Astrocyte (in vitro differentiated cells and primary cell): ENCODE data around the gene DBT. TPM values are rescaled to one million over a fixed set of nuclear protein-coding genes. Genes with fewer than 3 reads are reported as not detected.

Source experiments
- DNase-seq: peaks from one replicate; pipeline ENCODE4 v3.0.0-alpha.2; 2010; ENCODE audit warnings: low read depth
- FAIRE-seq: peaks from 2 replicates; lab custom pipeline; 2011; peaks lifted over from hg19 to GRCh38; lab: Jason Lieb, UNC
- H2AFZ ChIP-seq: 2 replicates; pipeline ENCODE4 v1.6.0; 2012; ENCODE audit warnings: low read depth, low read length, inconsistent platforms
- H3K27ac ChIP-seq: 2 replicates; pipeline ENCODE4 v1.5.1; 2011; ENCODE audit warnings: low read depth, low read length, inconsistent platforms
- H3K27me3 ChIP-seq: 2 replicates; pipeline ENCODE4 v1.6.0; 2011; ENCODE audit warnings: low read length, inconsistent platforms; ENCODE audit not compliant: insufficient read depth
- H3K36me3 ChIP-seq: 2 replicates; pipeline ENCODE4 v1.5.1; 2011; ENCODE audit warnings: low read length, inconsistent platforms; ENCODE audit not compliant: insufficient read depth
- H3K4me1 ChIP-seq: 2 replicates; pipeline ENCODE4 v1.5.1; 2011; ENCODE audit warnings: low read length, inconsistent platforms; ENCODE audit not compliant: insufficient read depth
- H3K4me2 ChIP-seq: 2 replicates; pipeline ENCODE4 v1.6.0; 2012; ENCODE audit warnings: low read length, inconsistent platforms
- H3K4me3 ChIP-seq: 2 replicates; pipeline ENCODE4 v1.5.1; 2011; ENCODE audit warnings: low read depth, mild to moderate bottlenecking, low read length, inconsistent platforms; ENCODE audit not compliant: insufficient read depth
- H3K79me2 ChIP-seq: 2 replicates; pipeline ENCODE4 v1.6.0; 2012; ENCODE audit warnings: mild to moderate bottlenecking, low read length, inconsistent platforms; ENCODE audit not compliant: insufficient read depth
- H3K9ac ChIP-seq: 2 replicates; pipeline ENCODE4 v1.6.0; 2012; ENCODE audit warnings: mild to moderate bottlenecking, low read length, inconsistent platforms
- H3K9me3 ChIP-seq: 2 replicates; pipeline ENCODE4 v1.5.1; 2012; ENCODE audit warnings: low read depth, mild to moderate bottlenecking, low read length, inconsistent platforms; ENCODE audit not compliant: insufficient read depth
- H4K20me1 ChIP-seq: 2 replicates; pipeline ENCODE4 v1.6.0; 2012; ENCODE audit warnings: low read length, inconsistent platforms; ENCODE audit not compliant: insufficient read depth
- H3K27ac Mint-ChIP-seq: one replicate; pipeline ENCODE4 v1.8.0; 2021; ENCODE audit warnings: mild to moderate bottlenecking, mixed read lengths; ENCODE audit not compliant: unreplicated experiment
- H3K27me3 Mint-ChIP-seq: one replicate; pipeline ENCODE4 v1.8.0; 2021; ENCODE audit warnings: low read depth, mixed read lengths; ENCODE audit not compliant: unreplicated experiment
- H3K36me3 Mint-ChIP-seq: one replicate; pipeline ENCODE4 v1.8.0; 2021; ENCODE audit warnings: low read depth, mixed read lengths; ENCODE audit not compliant: unreplicated experiment
- H3K4me1 Mint-ChIP-seq: one replicate; pipeline ENCODE4 v1.8.0; 2021; ENCODE audit warnings: low read depth, mixed read lengths; ENCODE audit not compliant: unreplicated experiment
- H3K4me3 Mint-ChIP-seq: one replicate; pipeline ENCODE4 v1.8.0; 2021; ENCODE audit warnings: mild to moderate bottlenecking, moderate library complexity, mixed read lengths; ENCODE audit not compliant: unreplicated experiment
- H3K9me3 Mint-ChIP-seq: one replicate; pipeline ENCODE4 v1.8.0; 2021; ENCODE audit warnings: mild to moderate bottlenecking, mixed read lengths; ENCODE audit not compliant: unreplicated experiment
- EZH2 ChIP-seq: IDR thresholded peaks from 2 replicates; pipeline ENCODE4 v1.6.1; 2012; ENCODE audit warnings: mild to moderate bottlenecking, low read length, inconsistent platforms; ENCODE audit not compliant: insufficient read depth
- total RNA-seq: library from RNA; stranded (reverse); gene quantifications from 2 replicates; pipeline ENCODE4 v1.2.1, GENCODE V29; 2021
- TF ChIP-seq, protein P1 (sequence below): IDR thresholded peaks from 2 replicates; pipeline ENCODE4 v1.5.1; 2011; ENCODE audit warnings: low read depth, mild to moderate bottlenecking, inconsistent platforms, low read length, moderate library complexity; ENCODE audit not compliant: insufficient read depth

Gene DBT
- total RNA-seq, 1 donor from 2014 or later, result 14.2 TPM

DNA sequence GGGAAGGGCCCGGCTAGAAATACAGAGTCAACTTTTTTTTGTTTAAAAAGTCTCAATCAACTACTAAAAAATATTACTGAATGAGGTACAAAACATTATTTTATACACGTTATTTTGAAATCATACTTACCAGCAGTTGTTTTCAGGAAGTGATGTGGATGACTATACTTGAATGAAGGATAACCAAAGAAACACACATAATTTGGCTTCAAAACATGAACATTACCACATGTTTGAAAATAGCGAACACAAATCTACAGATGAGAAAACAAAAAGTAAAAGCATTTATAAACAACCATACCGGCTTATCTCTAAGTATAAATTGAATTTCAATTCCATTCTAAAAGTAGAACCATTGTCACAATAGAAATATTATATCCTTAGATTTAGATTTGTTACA lies 9.0 kb downstream of the DBT start:
- peaks cover 3% of the 10 kb centered on the region for H4K20me1 ChIP-seq
- H3K4me2 ChIP-seq, result no peak overlapping the region
- DNase-seq, result no peak
- no peaks in the 10 kb centered on the region for H3K4me1 ChIP-seq
- no peak overlapping the region for H3K27ac ChIP-seq
- H3K9me3 ChIP-seq, result no peaks in the 10 kb centered on the region
- Mint-ChIP-seq H3K27me3 (no peaks in the 10 kb centered on the region), H3K4me3 (no peak overlapping the region), H3K36me3 (peaks cover 13% of the 10 kb centered on the region), H3K27ac (no peak overlapping the region), H3K9me3 (no peaks in the 10 kb centered on the region), H3K4me1 (no peaks in the 10 kb centered on the region)
- H3K79me2 ChIP-seq, result peaks cover 28% of the 10 kb centered on the region
- H3K27me3 ChIP-seq, result no peaks in the 10 kb centered on the region
- no peak overlapping the region for H3K9ac ChIP-seq
- H3K36me3 ChIP-seq, result peaks cover 4% of the 10 kb centered on the region
- no peak overlapping the region for H3K4me3 ChIP-seq
- FAIRE-seq, result no peak
- H2AFZ ChIP-seq, result no peak overlapping the region
- TF ChIP-seq EZH2, result no peak
- TF ChIP-seq, protein P1, sequence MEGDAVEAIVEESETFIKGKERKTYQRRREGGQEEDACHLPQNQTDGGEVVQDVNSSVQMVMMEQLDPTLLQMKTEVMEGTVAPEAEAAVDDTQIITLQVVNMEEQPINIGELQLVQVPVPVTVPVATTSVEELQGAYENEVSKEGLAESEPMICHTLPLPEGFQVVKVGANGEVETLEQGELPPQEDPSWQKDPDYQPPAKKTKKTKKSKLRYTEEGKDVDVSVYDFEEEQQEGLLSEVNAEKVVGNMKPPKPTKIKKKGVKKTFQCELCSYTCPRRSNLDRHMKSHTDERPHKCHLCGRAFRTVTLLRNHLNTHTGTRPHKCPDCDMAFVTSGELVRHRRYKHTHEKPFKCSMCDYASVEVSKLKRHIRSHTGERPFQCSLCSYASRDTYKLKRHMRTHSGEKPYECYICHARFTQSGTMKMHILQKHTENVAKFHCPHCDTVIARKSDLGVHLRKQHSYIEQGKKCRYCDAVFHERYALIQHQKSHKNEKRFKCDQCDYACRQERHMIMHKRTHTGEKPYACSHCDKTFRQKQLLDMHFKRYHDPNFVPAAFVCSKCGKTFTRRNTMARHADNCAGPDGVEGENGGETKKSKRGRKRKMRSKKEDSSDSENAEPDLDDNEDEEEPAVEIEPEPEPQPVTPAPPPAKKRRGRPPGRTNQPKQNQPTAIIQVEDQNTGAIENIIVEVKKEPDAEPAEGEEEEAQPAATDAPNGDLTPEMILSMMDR, result no peak

DNA sequence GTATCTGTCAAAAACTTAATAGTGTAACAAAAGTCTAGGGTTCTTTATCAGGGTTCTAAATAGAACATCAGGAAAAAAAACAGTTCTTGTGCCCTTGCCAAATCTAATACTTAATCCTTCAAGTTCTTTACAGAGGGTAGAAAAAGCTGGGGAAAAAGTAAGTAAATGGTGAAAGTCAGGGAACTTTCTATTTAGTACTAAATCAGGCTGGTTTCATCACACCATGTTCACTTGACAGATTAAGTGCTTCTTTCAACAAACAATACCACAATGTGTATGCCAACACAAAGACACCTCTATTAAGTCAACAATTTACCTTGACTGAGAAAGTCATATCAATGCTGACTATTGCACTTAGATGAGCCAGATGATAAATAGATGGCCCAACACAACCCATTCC lies 9.7 kb downstream of the DBT start:
- Histone ChIP-seq H4K20me1 (peaks cover 3% of the 10 kb centered on the region), H3K27me3 (no peaks in the 10 kb centered on the region), H3K4me2 (no peak overlapping the region), H3K4me1 (no peaks in the 10 kb centered on the region), H3K36me3 (peaks cover 9% of the 10 kb centered on the region), H3K79me2 (peaks cover 22% of the 10 kb centered on the region), H3K9ac (no peak overlapping the region), H3K4me3 (no peak overlapping the region), H2AFZ (no peak overlapping the region), H3K9me3 (no peaks in the 10 kb centered on the region), H3K27ac (no peak overlapping the region)
- no peak for TF ChIP-seq EZH2
- TF ChIP-seq, protein P1, result no peak
- DNase-seq (no peak), FAIRE-seq (no peak)
- no peak overlapping the region for H3K4me3 Mint-ChIP-seq
- H3K36me3 Mint-ChIP-seq, result peaks cover 13% of the 10 kb centered on the region
- H3K27ac Mint-ChIP-seq, result no peak overlapping the region
- no peaks in the 10 kb centered on the region for H3K4me1 Mint-ChIP-seq
- no peaks in the 10 kb centered on the region for H3K27me3 Mint-ChIP-seq
- no peaks in the 10 kb centered on the region for H3K9me3 Mint-ChIP-seq

DNA sequence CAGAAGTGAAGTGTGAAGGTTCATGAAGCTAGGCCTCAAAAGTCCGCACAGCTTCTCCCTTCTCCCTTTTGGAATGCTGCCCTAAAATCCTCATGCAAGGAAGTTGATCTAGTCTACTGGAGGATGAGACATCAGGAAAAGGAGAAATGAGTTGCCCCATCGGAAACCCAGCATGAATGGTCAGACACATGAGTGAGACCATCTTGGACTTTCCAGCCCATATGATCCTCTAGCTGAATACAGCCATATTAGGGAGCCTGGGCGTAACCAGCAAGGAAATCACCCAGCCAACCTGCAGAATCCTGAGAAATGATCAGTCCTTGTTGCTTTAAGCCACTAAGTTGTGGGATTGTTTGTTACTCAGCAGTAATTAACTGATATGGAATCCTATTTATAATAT lies 12.5 kb downstream of the DBT start:
- DNase-seq (no peak), FAIRE-seq (no peak)
- Histone ChIP-seq H4K20me1 (no peaks in the 10 kb centered on the region), H3K4me3 (no peak overlapping the region), H3K4me1 (no peaks in the 10 kb centered on the region), H3K4me2 (no peak overlapping the region), H3K79me2 (peaks cover 6% of the 10 kb centered on the region), H3K27ac (no peak overlapping the region), H2AFZ (no peak overlapping the region), H3K27me3 (no peaks in the 10 kb centered on the region), H3K36me3 (peaks cover 22% of the 10 kb centered on the region), H3K9ac (no peak overlapping the region), H3K9me3 (no peaks in the 10 kb centered on the region)
- TF ChIP-seq, protein P1, result no peak
- TF ChIP-seq EZH2, result no peak
- H3K9me3 Mint-ChIP-seq, result no peaks in the 10 kb centered on the region
- no peak overlapping the region for H3K4me3 Mint-ChIP-seq
- H3K36me3 Mint-ChIP-seq, result peaks cover 13% of the 10 kb centered on the region
- H3K27me3 Mint-ChIP-seq, result no peaks in the 10 kb centered on the region
- no peaks in the 10 kb centered on the region for H3K4me1 Mint-ChIP-seq
- H3K27ac Mint-ChIP-seq, result no peak overlapping the region
